ENCODE results near the gene NSMCE4A. TPM values are rescaled to one million over a fixed set of nuclear protein-coding genes. Genes with fewer than 3 reads are reported as not detected.

The NSMCE4A gene
- total and polyA plus RNA-seq, 2 experiments from 2014 or later: 76.4 to 82.5 TPM

GRCh38 chr10:121984463-121984862, 9.4 kb upstream of the NSMCE4A start:
- Histone ChIP-seq H3K4me1 (ENCODE audit: low read depth) (no peaks in the 10 kb centered on the region), H3K9me3 (ENCODE audit: low read depth) (no peaks in the 10 kb centered on the region), H3K27me3 (no peaks in the 10 kb centered on the region), H3K27ac (no peak overlapping the region), H3K36me3 (no peaks in the 10 kb centered on the region), H3K4me3 (no peak overlapping the region)
- no peak for TF ChIP-seq CTCF (IDR thresholded peaks at IDR 0.05; ENCODE audit: low read depth, low read length)
- DNase-seq (ENCODE audit: low read depth in 1 of 2, low spot score in 1 of 2): no peak

DNA sequence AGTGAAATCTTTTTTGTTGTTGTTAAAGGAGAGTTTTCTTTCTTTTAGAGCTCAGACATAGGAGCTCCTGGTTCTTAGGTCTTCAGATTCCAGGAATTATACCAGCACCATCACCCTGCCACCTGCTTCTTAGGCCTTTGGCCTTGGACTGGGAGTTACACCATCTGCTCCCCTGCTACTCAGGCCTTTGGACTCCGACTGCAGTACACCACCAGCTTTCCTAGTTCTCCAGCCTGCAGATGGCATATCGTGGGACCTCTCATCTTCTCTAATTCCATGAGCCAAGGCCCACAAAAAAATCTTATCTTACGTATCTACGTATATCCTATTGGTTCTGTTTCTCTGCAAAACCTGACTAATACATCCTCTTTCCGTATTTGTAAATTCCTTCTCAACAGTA, 8.8 kb upstream of the NSMCE4A start:
- TF ChIP-seq CTCF (IDR thresholded peaks at IDR 0.05; ENCODE audit: low read depth, low read length): no peak

GRCh38 chr10:121981346-121981745, 6.3 kb upstream of the NSMCE4A start:
- no peak for DNase-seq (ENCODE audit: low read depth in 1 of 2, low spot score in 1 of 2)
- Histone ChIP-seq H3K4me3 (no peak overlapping the region), H3K36me3 (no peaks in the 10 kb centered on the region), H3K27ac (no peak overlapping the region), H3K4me1 (ENCODE audit: low read depth) (no peaks in the 10 kb centered on the region), H3K9me3 (ENCODE audit: low read depth) (no peaks in the 10 kb centered on the region), H3K27me3 (no peaks in the 10 kb centered on the region)
- no peak for TF ChIP-seq CTCF (IDR thresholded peaks at IDR 0.05; ENCODE audit: low read depth, low read length)

More for the DNA sequence above, 8.8 kb upstream of the NSMCE4A start:
- DNase-seq (ENCODE audit: low read depth in 1 of 2, low spot score in 1 of 2): no peak
- Histone ChIP-seq H3K27me3 (no peaks in the 10 kb centered on the region), H3K9me3 (ENCODE audit: low read depth) (no peaks in the 10 kb centered on the region), H3K4me1 (ENCODE audit: low read depth) (no peaks in the 10 kb centered on the region), H3K36me3 (no peaks in the 10 kb centered on the region), H3K27ac (no peak overlapping the region), H3K4me3 (no peak overlapping the region)

GRCh38 chr10:121978511-121978910, 3.5 kb upstream of the NSMCE4A start:
- DNase-seq (ENCODE audit: low read depth in 1 of 2, low spot score in 1 of 2): no peak
- Histone ChIP-seq H3K4me1 (ENCODE audit: low read depth) (peaks cover 3% of the 10 kb centered on the region), H3K9me3 (ENCODE audit: low read depth) (no peaks in the 10 kb centered on the region), H3K36me3 (no peaks in the 10 kb centered on the region), H3K27ac (no peak overlapping the region), H3K27me3 (no peaks in the 10 kb centered on the region), H3K4me3 (no peak overlapping the region)
- no peak for TF ChIP-seq CTCF (IDR thresholded peaks at IDR 0.05; ENCODE audit: low read depth, low read length)

GRCh38 chr10:121976607-121977006, 1.6 kb upstream of the NSMCE4A start:
- Histone ChIP-seq H3K36me3 (no peaks in the 10 kb centered on the region), H3K27me3 (no peaks in the 10 kb centered on the region), H3K27ac (no peak overlapping the region), H3K4me1 (ENCODE audit: low read depth) (peaks cover 3% of the 10 kb centered on the region), H3K9me3 (ENCODE audit: low read depth) (no peaks in the 10 kb centered on the region), H3K4me3 (no peak overlapping the region)
- no peak for TF ChIP-seq CTCF (IDR thresholded peaks at IDR 0.05; ENCODE audit: low read depth, low read length)
- DNase-seq (ENCODE audit: low read depth in 1 of 2, low spot score in 1 of 2): no peak

All from cardiac muscle cell (in vitro differentiated cells and primary cell).